ENCODE data around the gene PEMT. TPM values are rescaled to one million over a fixed set of nuclear protein-coding genes. Genes with fewer than 3 reads are reported as not detected.

The PEMT gene
- polyA plus RNA-seq, 1 donor: 28.1 TPM

DNA sequence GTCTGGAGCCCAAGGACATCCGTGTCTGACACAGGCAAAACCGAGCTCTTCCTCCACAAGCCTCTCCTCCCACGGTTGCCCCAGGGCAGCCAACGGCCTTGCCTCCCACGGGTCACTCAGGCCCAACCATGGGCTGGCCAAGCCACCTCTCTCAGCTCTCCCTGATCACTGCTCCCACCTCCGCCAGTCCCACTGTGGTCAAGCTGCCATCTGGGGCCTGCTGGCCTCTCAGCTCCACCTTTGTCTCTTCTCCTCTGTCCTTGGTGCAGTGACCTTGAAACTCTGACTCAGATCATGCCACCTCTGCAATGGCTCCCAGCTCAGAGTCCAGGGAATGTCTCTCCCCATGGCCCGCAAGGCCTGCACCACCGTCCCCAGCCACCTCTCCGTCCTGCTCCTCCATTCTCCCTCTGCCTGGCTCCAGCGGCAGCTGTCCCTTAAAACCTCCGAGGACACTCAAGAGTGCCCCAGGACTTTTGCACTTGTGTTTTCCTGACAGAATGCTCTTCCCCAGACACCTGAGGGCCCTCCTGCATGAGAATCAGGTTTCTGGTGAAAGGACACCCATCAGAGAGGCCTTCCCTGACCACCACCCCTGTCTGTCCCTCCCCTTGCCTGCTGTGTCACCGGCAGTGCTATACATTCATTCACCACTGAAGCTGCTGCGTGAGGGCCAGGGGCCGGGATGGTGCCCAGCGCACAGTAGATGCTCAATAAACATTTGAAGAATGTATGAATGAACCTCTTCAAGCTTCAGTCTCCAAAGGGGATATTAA is 19.3 kb downstream of the PEMT start:
- no peak for DNase-seq

DNA sequence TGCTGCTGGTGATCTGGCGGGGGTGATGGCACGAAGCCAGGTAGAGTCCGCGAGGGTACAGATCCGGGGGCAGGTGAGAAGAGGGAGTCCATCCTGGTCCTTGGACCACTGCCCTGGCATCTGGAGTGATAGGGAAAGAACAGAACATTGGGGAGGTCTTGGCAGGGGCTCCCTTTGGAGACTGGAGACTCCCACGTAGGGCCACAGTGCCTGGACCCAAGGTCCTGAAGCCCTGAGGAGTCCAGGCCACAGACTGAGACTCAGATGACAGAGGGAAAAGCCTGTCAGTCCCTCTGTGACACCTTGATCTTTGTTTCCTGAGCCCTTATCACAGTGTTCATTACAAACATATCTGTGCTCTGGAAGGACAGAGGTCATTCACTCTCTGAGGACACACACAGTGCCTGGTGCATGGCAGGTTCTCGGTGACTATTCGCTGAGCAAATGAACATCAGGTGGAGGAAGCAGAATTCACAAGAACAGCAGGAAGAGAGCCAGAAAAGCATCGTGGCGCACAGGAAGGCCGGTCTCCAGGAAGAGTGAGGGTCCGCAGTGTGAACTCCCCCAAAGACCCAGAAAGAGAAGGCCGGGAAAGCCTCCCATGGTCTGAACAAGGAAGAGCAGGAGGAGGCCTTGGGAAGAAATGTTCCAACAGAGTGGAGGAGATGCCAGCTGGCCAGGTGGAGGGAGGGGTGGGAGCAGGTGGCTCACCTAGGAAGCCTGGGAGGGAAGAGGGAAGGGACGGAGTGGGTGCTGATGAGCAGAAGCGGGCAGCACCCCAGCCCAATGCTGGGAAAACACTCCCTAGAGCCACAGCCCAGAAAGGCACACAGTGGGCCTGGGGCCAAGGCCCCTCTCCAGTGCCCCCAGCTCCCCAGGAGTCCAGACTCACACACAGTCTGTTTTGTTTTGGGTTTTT is 20.5 kb downstream of the PEMT start:
- DNase-seq: no peak

DNA sequence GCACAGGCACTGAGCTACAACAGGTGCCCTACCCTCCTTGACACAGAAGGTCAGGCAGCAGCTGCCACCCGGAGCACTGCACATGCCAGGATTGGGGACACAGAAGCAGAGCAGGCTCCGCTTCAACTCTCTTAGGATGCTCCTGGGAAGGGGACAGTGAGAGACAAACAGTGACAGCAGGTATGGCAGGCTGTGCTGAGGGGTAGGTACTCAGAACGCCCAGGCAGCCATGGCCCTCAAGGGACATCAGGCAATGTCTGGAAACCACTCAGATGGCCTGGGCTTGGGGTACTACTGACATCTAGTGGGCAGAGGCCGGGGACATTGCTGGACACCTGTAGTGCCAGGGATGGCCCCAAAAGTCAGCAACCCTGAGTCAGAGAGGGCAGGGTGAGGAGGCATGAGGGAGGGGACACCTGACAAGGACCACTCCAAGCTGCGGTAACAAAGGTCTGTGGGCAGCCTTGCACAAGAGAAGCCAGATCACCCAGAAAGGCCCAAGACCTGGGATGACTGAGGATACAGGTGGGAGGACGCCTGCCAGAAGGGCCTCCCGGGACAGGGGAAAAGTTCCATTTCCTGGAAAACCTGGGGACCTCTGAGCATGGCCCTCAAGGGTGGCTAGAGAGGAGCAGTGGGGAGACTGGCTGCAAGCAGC is 21.2 kb downstream of the PEMT start:
- DNase-seq: no peak

DNA sequence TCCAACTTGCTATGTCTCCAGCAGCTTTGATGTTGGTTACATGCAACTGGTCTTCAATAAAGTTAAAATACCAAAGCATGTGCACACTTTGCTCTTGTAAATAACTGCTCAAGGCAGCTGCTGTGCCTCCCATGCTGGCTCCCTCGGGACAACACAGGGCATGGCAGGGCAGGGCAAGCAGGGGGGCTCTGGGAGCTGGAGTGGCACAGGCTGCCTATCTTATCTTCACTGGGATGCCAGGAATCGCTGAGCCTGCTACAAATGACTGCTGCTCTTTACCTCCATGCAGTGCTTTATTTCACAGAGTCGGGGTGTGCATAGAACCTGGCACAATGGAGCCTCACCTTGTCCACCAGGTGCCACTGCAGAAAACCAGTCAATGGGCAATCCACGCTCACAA is 21.8 kb downstream of the PEMT start:
- DNase-seq: no peak

DNA sequence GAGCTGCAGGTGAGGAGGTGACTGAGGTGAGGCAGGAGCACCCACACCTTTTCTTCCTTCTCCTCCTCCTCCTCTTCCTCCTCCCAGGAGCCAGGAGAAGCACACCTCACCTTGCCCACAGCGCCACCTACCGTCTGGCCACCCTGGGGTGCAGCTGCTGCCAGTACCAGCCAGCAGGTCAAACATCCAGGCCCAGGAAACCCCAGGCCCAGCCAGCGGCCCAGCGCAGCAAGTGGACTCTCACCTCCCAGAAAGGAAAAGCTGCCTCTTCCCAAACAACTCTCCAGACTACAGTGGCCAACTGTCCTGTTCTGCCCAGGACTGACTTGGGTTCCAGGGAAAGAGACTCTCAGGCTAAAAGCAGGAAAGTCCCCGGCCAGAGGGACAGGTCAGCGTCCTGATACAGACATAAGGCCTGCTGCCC is 22.7 kb downstream of the PEMT start:
- no peak for DNase-seq

DNA sequence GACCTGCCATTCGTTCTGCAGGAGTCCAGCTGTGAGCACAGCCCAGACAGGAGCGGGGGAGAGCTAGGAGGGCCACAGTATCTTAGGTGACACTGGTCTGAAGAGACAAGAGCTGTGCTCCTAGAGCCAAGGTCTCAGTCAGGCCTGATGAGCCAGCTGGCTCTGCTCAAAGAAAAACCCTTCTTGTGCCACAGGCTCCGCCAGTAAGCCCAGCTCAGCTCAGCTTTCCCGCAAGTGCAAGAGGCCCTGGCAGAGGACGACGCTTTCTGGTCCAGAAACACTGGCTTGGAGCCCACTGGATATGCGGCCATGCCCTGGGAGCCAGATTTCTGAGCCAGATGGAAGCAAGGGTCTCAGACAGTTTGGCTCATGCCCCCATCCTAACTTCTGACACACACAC is 23.9 kb downstream of the PEMT start:
- no peak for DNase-seq

DNA sequence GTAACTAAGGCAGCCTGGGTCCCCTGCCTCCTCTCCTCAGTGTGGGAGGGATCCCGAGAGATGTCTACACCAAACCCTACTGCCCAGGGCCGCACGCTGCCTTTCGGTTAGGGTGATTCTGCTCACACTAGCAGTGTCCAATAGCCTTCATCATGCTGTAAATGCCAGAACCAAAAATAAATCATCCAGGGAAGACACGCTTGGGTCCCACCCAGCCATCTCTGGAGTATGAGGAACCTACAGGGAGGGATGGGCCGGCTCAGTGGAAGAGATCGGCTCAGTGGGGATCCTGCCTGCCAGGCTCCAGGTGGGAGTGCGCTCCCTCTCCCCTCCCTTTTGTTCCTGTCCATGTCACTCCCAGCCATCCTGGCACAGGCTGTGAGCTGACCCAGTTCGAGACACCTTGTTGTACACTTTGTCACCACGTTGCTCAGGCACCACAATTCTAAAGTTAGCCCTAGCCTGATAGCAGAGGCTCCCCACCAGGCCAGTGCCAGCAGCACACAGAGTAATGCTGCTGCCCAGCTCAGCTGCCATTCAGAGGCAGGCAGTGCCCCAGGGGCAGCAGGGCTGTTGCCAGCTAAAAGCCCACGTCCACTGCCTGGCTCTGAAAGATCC is 24.5 kb downstream of the PEMT start:
- DNase-seq: no peak

DNA sequence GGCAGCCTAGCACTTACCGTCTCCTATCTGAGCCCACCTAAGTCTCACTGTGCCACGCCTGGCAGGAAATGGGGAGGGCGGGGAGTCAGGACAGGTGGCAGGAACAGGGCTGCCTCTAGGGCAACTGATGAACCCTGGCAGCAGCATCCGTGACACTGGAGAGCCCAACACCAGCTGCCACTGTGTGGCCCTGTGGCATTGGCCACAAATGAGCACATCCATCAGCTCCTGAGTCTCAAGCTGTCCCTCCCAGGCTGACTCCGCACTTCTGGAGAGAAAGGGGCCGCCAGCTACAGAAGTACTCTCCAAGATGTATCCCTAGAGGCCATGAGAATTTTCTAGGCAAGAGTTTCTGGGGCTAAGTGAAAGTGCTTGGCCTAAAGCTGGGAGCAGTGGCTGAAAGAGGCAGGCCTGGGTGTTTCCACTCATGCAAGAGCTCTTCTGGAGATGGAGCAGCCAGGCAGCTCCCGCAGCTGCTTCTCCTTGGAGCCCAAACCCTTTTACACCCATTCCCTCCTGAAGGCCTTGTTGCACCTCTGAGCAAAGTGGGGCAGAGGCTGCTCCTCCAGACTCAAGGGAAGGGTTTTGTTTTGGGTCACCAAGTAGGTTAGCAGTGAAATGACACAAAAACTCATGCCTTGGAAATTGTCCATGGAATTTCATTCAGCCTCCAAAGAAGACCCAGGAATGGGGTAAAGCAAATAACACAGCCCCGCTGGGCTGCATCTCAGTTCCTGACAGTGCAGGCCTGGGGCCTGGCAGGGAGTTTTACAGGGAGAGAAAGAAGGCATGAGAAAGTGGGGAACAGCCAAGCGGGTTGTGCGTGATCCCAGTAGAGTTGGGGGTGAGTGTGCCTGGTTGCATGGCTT is 25.8 kb downstream of the PEMT start:
- no peak for DNase-seq

DNA sequence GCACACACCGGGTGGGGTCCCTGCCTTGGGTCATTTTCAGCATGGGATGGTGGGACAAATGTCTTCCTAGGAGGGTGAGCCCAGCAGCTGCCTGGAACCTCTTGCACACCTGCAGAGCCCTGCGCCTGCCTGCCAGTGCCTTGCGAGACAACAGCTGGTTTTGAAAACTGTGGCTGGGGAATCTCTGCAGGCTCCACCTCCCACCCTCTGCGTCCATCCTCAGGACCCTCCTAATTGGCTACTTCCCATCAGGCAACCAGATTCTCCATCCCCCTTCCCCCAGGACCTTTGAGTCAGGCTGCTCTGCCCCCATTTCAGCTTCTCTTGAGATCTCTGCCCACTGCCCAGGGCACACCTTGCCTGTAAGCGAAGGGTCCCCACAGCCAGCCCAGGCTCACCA is 26.6 kb downstream of the PEMT start:
- DNase-seq: no peak

DNA sequence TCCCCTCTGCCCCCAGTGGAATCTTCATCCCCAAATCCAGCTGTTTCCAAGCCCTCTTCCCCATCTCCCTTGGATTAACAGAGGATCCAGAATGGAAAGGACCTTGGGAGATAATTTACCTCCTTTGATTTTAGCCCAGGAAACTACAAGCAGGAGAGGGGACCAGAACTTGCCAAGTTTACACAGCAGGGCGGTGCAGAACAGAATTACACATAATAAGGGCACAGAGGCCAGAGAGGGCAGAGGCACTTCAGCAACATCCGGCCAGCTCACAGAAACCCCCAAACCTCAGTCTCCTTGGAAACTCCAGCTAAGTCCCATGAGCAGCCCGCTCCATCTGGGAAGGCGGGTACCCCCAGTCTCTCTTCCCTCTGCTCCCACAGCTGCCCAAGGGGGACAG is 27.2 kb downstream of the PEMT start:
- DNase-seq: no peak

DNA sequence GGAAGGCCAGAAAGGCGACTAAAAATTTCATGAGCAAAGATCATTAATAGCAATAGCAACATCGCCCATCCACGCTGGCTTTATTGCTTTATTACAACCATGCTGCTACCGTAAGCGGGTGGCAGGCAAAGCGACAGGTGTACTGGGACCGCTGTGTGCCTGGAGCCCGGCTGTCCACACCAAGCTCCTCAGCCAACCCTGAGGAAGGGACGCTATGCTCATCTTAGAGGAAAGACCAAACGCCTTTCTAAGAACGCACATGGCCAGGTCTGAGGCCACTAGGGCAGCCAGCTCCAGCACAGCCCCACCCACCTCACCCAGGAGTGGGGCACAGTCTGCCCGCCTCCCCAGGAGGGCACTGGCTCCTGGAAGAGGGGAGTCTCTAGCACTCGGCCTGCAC is 28.0 kb downstream of the PEMT start:
- no peak for DNase-seq

DNA sequence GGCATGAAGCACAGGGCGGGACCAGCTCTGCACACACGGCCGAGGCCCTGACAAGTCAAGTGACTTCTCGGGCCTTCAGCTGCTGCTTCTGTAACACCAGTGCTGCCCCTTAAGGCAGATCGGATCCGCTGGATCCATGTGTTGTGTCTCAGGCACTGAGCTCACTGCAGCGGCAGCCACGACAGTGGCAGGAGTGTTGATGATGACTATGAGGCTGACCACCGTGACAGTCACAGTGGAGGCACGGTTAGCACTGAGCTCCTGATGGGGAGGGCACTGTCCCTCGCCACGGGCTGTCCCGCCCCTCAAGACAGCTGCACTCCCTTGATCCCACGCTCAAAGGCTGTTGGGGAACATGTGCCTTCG is 29.4 kb downstream of the PEMT start:
- no peak for DNase-seq

DNA sequence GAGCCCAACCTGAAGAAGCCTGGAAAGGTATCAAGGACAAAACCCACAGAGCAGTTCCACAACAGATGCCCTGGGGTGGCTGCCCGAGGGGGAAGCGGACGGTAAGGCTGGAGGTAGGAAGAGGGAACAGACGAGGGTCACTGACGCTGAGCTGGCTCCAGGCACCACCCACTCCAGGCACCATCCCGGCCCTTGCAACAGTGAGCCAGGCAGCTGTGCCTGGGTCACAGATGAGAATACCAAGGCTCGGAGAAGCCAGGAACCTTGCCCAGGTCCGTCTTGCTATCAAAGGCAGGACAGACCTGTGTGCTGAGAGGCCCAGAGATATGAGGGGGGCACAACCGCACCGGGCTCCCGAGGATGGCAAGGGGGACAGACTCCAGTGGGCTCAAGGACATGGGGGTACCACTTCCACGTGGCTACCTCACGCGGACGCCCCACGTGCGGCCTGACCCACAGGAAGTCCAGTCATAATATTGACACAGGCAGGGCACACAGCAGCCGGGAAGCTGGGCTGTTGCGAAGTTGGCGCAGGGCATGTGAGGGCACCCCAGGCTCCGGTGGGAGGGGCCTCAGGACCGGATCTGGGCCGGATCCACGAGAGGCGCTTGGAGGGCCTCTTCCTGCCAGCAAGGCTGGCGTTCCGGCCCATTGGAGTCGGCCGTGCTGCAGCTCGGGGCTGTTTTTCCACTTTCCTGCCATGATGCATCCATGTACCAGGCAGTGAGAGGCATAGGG is 29.9 kb downstream of the PEMT start:
- DNase-seq: no peak

DNA sequence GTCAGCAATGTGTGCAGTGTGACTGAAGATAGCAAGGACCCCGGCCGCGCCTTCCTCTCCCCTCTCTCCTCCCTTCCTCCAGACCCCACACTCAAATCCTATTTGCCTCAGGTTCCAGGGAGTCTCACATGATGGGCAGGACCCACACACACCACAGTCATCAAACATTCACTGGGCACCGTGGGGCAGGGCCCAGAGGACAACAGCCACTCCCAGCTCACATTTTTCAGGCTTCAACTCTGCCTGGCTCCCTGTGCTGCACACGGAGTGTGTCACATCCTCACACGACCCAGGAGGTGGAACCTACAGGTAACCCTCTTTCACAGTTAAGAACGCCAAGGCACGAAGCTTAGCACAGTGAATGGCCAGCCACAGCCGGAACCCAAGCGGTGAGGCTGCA is 30.5 kb downstream of the PEMT start:
- no peak for DNase-seq

DNA sequence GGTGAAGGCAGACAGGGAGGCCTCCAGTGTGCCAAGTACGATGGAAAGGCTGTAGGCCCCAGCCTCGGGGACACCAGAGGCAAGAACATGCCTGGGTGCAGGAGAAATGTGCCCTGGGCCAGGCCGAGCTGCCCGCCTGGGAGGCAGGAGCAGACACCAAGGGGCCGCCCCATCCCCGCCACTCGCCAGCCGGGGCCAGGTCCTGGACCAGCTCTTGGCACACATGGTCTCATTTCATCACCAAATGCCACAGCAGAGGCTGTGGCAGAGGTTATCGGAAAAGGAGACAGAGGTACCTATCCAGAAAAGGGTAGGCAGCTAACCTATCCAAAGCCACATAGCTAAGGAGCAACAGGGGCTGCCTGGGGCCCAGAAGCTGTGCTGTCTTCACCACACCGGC is 31.3 kb downstream of the PEMT start:
- no peak for DNase-seq

DNA sequence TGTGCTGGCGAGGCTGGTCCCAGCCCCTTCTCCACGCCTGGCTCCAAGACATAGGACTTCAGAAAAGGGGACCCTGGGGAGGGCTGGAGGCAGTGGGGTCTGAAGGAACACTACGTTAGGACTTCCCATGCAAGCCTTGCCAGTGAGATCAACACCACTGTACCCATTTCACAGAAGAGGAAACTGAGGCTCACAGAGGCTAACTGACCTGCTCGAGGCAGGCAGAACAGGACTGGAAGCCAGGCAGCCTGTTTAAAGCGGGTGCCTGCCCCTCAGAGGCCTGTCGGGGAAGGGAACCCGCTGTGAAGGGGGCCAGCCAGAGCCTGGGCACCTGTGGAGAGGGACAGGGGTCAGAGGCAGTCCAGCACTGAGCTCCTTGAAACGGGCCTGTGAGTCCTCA is 32.3 kb downstream of the PEMT start:
- no peak for DNase-seq

DNA sequence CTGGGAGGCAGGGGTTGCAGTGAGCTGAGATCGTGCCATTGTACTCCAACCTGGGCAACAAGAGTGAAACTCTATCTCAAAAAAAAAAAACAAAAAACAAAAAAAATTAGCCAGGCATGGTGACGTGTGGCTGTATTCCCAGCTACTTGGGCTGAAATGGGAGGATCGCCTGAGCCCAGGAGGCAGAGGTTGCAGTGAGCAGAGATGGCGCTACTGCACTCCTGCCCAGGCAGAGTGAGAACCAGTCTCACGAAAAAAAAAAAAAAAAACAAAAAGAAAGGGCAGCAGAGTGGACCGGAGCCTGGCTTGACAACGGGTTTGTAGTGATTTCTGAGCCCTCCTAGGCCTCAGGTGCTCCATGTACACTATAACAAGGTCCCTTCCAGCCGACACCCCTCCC is 33.1 kb downstream of the PEMT start:
- no peak for DNase-seq

DNA sequence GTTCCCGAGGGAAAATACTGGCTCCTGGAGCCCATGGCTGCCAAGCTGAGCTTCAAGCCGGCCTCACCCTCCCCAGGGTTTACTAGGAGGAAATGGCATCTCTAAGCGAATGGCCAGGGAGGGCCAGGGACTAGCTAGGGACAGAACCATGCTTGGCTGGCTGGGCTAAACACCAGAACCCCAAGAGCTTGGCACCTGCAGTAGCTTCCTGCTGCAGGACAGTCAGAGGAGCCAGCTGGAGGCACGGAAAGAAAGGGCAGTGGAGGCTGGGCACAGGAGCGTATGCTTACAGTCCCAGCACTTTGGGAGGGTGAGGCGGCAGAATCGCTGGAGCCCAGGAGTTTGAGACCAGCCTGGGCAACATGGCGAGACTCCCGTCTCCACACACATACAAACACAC is 33.7 kb downstream of the PEMT start:
- no peak for DNase-seq

DNA sequence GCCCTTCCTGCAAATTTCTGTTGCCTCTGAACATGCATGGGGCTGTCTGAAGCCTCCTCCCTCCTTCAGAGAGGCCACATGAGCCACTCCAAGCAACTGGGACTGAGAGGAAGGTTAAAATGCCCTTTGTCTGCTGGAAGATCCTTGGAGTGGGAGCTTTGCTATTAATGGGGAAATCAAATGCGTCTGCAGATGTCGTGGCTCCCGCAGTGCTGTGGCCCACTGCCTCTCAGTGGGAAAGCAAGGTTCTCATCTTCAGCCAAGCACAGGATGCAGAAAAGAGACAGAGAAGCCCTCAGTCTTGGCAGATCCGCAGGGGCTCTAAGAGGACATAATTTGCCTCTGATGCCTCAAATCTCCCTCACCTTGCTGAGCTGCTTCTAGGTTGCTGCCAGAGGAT is 34.8 kb downstream of the PEMT start:
- DNase-seq: no peak

DNA sequence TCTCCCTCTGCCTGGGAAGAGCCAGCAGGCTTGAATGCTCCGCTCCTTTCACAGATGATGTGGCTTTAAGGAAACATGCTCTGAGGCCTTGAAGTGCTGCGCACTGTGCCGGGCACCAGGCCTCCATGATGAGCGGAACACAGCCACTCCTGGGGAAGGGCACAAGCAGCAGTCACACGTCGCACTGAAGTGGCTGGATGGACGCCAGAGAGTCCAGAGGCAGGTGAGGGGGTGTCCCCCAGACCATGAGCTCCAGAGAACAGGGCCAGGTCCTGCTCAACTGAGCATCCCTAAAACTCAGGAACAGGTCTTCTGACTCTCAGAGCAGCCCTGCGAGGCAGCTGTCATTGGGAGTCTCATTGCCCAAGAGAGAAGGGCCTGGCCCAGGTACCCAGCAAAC is 35.6 kb downstream of the PEMT start:
- no peak for DNase-seq

DNA sequence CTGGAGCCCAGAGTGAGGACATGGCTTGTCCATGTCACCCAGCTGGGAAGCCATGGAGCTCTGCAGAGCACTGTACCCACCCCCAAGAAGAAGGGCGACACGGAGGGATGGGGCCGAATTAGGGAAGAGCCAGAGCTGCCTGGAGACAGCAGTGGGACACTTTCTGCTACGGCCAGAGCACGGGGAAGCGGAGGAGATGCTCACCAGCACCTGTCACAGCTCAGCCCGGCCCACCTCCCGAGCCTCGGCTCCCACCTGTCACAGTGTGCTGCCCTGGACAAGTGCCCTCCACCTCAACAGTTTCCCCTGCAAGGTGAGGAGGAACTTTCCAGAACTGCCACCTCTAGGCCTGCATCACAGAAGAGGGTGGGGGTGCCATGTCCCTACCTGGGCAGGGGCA is 36.4 kb downstream of the PEMT start:
- DNase-seq: no peak
